GM21786 (cell line): Measurements from ENCODE around the gene ARL4D.
"Not testable (repeated sequence)": the region's sequence is repeated elsewhere in the genome, so short reads cannot be mapped to it uniquely, and the experiment has no call there.

Source experiments
- ATAC-seq: cut with Tn5 transposase; IDR thresholded peaks from one replicate; pipeline ENCODE4 v1.9.1; 2021; ENCODE audit not compliant: unreplicated experiment

The ARL4D gene, protein sequence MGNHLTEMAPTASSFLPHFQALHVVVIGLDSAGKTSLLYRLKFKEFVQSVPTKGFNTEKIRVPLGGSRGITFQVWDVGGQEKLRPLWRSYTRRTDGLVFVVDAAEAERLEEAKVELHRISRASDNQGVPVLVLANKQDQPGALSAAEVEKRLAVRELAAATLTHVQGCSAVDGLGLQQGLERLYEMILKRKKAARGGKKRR

DNA sequence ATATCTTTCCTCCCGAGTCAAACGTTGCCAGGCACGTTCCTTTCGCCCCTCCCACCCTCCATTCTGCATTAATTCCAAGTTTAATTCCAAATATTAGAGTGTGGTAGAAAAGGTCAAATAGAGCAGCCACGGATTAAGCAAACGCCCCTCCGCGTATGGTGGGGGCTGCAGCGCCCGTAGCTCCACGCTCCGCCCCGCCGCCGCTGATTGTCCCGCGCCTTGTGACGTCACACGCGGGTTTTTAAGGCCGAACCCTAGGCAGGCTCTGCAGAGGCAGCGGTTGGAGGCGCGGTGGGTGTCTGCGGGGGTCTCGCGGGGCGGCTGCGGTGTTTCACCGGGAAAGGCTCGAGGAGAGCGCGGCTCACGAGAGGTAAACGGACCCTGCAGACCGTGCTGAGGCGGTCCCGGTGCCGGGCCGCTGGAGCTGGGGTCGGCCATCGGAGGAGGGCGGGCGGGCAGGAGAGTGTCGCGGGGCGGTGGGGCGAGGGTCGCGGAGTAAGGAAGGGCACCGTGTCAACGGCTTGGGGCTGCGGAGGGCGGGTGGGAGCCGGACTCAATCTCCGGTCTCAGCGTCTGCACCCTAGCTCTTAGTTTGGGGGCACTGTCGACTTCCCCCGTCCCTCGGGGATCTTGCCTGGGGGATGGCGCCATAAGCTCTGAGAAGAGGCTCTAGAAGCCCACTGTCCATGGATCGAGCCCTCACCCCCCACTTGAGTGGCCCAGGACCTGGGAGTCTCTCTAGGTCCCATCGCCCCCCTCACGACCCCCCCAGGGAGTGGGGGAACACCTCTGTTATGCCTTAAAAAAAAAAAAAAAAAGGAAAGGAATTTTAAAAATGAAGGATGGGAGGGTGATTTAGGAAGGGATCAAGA, at the start of gene ARL4D:
Gene ARL4D (plus strand): TSS at position 270 of the 872 bp plus-strand sequence. CDS start 740 bp downstream, outside the sequence.
- no peak for ATAC-seq

DNA sequence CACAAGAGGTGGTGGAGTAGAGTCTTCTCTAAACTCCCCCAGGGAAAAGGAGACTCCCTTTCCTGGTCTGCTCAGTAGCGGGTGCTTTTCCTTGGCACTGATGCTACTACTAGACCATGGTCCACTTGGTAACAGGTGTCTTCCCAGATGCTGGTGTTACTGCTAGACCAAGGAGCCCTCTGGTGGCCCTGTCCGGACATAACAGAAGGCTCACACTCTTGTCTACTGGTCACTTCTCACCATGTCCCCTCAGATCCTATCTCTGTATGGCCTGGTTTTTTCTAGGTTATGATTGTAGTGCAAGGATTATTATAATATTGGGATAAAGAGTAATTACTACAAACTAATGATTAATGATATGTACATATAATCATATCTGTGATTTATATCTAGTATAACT, 49.7 kb upstream of the ARL4D start:
- no peak for ATAC-seq

DNA sequence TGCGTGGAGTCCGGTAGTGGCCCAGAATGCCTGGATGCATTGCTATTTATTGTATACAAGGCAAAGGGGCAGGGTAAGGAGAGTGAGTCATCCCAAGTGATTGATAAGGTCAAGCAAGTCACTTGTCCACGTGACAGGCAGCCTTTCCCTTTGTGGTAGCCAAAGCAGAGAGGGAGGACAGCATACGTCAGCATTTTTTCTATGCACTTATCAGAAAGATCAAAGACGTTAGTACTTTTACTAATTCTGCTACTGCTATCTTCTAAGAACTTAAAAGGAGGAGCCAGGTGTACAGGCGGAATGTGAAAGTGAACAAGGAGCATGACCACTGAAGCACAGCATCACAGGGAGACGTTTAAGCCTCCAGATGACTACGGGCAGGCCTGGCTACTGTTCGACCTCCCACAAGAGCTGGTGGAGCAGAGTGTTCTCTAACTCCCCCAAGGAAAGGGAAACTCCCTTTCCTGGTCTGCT, 47.9 kb upstream of the ARL4D start:
- ATAC-seq, result no peak

DNA sequence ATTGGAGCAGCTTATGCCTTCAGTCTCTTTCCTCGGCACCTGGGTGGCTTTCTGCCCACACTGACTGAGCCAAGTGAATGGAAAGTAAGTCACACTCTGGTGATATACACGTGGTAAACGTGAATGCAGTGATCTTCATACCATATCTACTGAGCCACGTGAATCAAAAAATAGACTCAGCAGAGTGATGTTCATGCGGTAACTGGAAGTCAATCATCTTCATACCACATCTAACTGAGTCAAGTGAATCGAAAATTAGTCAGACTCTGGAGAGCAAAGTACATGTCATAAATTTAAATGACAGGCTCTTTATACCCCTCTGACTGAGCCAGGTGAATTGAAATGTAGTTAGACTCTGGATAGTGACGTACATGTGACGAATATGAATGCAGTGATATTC, 47.1 kb upstream of the ARL4D start:
- ATAC-seq, result no peak

DNA sequence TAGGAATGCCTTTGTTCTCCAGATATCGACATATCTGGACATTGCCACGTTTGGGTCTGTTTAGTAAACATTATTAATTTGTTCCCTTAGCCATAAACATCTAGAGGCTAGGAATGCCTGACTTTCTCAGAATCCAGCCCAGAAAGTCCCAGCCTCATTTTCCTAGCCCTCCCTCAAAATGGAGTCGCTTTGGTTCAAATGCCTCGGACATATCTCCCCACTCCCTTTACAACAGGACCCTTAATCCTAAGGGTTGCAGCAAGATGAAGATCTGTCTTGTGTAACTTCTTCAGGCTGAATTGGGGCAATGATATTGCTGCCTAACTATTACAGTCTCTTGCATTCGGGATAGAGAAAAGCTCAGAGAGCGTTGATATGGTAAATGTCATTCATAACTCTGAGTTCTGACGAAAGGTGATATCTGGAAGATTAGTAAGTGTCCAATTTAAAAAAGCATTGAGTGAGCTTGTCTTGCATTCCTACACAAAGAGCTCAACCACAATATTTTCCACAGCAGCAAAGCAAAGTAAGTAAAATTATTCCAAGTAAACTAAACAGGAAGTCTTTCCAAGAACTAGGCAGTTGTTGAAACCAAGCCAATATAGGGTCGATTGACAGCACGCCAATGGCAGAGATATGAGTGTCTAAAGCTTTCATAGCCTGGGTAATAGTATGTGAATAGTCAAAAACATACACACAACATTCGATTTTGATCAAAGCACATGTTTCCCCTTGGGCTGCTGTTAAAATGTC, 46.0 kb upstream of the ARL4D start:
- ATAC-seq, result no peak

DNA sequence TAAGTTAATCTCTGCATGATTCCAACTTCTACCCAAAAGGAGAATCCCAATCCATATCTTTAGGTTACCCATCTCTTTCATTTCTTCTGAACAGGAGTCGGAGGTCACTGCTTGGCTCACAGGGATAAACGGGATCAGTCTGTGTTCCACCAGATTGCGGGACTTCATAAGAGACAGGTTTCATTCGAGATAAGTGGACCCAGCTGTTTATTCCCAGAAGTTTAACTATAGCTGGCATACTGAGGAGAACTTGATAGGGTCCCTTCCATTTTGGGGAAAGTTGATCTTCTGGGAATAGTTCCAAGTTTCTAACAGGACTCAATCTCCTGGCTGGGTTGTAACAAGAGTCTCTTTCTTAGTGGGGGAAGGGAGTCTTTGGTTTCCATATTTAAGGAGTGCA, 45.4 kb upstream of the ARL4D start:
- ATAC-seq, result no peak

DNA sequence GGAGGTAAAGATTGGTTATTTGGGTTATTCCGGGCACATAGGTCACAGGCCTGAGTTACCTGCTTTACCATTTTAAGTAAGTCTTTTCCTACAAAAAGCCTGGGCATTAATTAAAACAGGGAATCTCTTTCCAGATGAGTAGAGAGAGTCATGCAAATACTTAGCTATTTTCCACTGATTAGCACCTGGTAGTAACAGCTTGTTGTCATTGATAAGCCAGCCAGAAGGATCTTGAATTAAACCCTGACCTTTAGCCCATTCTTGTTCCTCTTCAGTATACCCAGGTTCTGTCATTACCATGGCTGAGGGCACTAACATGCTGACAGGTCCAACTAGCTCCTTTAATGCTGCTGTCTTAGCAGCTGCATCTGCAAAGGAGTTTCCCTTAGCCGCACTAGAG, 44.4 kb upstream of the ARL4D start:
- ATAC-seq, result no peak

DNA sequence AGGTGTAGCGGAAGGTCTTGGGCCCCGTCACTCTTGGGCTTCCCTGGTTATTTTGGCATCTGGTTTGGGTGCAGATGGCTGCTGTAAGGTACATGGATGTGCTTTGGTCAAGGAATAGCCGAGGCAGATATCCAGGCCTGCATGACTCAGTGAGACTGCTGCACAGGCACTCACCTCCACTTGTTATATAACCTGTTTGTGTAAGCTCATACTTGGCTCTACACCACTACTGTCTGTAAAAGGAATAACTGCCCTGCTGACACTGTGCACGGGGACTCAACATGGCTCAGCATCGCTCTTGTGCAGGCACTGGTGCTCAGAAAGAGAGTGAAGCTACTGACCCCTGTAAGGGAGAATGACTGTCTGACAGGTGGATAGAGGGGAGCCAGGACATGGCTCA, 42.3 kb upstream of the ARL4D start:
- no peak for ATAC-seq

DNA sequence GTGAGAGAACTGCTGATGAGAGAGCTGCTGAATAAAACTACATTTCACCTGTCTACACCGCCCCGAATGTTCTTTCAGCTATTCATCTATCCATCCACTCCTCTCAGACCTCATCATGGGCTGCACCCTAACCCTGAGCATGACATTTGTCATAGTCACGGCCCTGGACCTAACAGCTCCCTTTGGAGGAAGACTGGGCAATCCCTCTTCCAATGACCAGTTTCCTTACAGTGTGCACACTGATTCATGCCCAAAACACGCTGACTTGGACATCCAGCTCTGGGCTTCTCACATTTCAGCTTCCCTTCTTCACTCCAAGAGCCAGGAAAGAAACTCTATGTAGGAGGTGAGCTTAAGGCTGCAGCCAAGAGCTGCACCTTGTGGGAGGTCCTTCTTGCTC, 41.8 kb upstream of the ARL4D start:
- ATAC-seq, result no peak

DNA sequence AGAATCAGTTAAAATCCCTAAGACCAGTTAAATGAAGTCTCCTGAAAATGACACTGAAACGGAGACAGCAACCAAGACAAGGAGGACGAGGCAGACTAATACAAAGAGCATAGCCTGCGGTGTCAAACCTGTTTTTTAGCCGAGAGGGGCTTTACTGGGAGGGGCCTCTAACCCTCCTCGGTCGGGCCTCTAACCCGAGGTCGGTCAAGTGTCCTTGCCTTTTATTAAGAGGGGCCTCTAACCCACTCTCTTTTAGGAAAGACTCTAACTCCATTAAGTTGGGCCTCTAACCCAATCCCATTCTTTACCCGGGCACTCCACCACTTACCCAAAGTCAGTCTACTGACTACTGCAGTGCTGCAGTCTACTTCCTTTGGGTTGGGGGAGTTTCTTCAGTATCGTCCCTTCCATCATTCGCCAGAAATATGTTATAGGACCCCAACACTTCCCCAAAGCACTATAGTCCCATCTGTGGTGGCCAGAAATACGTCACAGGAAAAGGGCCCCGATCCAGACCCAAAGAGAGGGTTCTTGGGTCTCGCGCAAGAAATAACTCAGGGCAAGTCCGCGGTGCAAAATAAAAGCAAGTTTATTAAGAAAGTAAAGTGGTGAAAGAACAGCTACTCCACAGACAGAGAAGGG, 39.2 kb upstream of the ARL4D start:
- no peak for ATAC-seq

DNA sequence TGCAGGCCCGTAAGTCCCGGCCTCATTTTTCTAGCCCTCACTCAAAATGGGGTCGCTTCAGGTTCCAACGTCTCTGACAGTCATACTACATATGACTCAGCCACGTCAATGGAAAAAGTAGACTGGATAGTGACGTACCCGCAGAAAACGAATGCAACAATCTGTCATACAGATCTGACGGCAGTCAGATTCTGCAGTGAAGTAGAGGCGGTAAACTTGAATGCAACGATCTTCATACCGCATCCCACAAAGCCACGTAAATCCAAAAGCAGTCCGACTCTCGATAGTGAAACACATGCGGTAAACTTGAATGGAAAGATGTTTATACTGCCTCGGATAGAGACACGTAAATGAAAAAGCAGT, 38.4 kb upstream of the ARL4D start:
- ATAC-seq, result peak; percentile 16

DNA sequence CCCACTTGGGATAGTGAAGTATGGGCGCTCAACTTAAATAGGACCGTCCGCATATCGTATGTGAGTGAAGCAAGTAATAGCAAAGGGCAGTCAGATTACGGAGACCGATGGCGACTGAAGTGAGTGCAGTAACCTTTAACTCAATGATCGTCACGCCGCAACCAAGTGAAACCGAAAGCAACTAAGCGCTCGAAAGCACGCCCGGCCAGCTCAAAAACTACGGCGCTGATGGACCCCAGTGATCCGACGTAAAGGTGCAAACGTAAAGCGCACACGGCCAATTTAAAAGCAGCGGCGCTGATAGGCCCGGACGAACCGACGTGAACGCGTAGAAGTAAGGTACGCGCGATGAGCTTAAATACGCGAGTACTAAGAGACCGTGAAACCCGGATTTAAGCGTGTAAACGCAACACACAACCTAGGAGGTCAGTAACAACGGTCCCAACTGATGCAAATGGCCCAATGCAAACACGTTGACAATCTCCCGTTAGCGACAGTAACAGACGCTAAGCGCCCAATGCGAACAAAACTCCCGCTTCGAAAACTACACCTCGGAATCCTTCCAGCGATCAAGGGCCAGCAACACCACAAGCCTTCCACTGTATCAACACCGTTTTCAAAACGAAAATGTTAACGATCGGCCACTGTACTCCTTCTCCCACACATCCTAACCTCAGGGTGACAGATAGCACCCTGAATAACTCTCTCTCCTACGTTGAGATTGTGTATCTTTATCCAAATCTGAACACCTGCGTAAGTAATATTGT, 37.9 kb upstream of the ARL4D start:
- peak; percentile 70 for ATAC-seq

DNA sequence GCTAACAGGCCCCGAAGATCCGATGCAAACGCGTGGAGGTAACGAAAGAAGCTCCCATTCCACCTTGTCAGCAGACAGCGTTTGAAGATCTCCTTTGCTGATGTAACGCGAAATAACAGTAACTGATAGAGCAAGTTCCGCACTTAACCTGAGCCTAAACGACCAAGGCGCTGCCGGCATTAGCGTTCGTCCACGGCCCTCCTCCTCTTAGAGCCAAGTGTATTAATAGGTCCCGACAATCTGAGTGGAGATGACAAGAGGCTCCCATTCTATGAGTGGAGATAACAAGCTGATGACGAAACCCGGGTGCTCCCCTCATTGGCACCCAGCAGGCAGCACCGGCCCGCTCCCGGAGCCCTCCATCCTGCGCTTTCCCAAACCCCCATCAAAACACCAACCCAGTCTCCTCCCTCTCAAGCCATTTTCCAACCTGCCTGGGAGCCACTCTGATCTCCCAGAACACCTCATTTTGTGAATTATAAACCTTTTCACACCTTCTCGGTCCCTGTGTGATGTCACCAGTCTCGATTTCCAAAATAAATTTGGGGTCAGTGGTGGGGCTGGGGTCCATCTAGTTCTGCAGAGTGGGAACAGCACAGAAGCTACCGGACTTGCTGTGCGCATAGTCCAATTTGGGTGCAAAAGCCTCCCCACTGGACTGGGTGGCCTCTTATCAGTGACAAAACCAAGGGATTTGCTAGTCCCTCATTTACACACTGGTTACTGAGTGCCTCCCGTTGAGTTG, 35.4 kb upstream of the ARL4D start:
- ATAC-seq, result no peak

DNA sequence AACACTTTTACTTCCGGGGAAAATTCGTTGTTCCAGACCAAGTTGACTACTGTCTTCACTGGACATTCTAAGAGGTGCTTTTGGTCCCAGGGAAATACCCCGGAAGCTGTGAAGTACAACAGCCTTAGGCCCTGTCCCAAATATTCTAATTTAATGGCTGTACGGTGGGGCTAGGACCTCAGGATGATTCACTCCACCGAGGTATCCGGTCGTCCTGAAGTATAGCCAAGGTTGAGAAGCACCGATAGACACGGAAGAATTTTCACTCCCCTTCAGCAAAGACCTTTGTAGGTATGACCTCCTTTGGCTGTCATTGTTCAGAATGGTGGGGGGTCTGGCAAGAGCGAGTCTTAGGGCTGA, 34.9 kb upstream of the ARL4D start:
- no peak for ATAC-seq

DNA sequence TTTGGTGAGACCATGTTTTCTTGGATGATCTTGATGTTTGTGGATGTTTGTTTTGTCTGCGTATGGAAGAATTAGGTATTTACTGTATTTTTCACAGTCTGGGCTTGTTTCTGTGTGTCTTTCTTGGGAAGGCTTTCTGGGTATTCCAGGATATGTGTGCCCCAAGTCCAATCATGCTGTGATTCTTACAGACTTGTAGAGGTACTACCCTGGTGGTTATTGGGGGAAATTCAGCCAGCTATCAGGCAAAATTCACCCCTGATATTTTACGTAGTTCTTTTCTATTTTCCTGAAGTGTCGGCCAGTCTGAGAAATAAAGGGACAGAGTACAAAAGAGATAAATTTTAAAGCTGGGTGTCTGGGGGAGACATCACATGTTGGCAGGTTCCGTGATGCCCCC, 33.4 kb upstream of the ARL4D start:
- ATAC-seq, result no peak

DNA sequence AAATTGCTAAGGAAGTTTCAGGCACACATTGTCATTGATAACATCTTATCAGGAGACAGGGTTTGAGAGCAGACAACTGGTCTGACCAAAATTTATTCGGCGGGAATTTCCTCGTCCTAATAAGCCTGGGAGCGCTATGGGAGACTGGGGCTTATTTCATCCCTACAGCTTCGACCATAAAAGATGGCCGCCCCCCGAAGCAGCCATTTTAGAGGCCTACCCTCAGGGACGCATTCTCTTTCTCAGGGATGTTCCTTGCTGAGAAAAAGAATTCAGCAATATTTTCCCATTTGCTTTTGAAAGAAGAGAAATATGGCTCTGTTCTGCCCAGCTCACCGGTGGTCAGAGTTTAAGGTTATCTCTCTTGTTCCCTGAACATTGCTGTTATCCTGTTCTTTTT, 32.9 kb upstream of the ARL4D start:
- not testable (repeated sequence) for ATAC-seq

DNA sequence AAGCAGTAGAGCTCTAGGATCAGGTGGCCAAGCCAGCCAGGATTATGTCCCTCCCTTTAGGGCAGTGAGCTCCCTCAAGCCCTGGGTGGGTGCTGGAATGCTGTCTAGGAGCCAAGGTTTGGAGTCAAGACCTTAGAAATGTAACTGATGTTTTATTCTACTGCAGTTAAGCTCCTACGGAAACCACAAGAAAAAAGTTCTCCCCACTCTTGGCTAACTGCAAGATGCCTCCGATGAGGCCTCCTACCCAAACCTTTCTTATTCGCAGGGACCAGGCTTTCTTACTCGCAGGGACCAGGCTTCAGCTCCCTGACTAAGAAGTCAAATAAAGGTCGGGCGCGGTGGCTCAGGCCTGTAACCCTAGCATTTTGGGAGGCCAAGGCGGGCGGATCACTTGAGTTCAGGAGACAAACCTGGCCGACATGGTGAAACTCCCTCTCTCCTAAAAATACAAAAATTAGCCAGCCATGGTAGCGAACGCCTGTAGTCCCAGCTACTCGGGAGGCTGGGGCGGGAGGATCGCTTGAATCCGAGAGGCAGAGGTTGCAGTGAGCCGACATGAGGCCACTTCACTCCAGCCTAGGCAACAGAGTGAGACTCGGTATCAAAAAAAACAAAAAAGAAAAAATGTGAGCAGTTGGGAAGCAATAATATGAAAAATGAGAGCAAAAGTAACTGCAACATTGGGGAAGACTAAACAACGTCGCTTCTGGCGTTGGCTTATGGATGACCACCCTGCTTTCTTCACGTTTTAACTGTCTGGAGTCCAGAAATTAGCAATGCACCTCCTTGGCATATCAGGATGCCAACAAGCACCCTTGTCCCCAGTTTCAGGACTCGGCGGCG, 31.7 kb upstream of the ARL4D start:
- ATAC-seq, result no peak

DNA sequence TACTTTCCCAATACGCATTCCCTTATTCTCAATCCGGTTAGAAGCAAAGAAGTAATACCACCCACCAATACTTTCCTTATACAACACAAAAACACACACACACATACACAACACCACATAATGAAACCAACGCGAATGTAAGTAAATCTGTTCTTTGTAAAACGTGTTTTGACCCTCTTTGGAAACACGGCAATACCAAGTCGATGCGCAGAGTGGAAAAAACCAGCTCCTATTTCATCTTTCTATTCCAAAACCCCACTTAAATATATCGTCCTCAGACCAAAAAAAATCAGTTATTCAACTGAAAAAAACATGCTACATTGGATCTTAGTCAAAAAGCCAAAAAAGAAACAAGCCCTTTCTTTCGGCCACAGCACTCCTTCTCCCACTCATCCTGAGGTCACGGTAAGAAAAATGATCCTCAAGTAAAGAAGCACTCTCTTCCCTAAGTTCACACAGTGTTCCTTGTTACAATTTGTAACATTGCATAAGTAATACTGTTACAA, 31.0 kb upstream of the ARL4D start:
- ATAC-seq, result peak; percentile 24
